T follicular helper cell (primary cell): Measurements from ENCODE around the gene CAPN15.

ENCODE experiments used
- DNase-seq: peaks from one replicate; pipeline ENCODE4 v3.0.0-alpha.2; 2020; ENCODE audit warnings: low read depth

Gene CAPN15

DNA sequence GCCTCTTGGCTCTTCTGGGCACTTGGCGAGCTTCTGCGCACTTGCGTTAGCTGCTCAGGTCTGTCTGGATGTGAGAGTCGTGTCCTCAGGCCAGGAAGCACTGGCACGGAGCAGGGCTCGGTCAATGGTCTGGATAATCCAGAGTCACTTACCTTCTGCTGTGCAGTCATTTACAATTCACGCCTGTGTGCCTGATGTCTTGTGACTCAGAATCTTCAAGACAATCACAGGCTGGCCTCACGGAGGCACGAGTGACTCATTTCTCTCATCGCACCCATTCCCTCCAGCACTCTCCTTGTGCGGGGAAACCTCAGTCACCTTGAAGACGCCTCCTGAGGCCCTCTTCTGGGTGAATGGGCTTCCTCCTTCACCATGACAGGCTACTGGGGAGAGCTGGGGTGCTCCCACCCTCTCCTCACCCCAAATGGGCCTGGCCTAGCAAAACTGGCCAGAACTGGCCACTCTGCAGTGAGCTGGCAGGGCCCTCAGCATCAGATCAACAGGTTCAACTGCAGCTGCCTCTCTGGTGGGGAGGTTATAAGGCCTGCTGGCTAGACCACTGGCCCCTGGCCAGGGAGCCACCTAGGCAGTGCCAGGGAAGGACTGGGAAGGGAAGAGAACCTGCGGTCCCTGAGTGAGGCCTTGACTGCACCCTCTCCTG, 1.9 kb upstream of the CAPN15 start:
- DNase-seq, result no peak

DNA sequence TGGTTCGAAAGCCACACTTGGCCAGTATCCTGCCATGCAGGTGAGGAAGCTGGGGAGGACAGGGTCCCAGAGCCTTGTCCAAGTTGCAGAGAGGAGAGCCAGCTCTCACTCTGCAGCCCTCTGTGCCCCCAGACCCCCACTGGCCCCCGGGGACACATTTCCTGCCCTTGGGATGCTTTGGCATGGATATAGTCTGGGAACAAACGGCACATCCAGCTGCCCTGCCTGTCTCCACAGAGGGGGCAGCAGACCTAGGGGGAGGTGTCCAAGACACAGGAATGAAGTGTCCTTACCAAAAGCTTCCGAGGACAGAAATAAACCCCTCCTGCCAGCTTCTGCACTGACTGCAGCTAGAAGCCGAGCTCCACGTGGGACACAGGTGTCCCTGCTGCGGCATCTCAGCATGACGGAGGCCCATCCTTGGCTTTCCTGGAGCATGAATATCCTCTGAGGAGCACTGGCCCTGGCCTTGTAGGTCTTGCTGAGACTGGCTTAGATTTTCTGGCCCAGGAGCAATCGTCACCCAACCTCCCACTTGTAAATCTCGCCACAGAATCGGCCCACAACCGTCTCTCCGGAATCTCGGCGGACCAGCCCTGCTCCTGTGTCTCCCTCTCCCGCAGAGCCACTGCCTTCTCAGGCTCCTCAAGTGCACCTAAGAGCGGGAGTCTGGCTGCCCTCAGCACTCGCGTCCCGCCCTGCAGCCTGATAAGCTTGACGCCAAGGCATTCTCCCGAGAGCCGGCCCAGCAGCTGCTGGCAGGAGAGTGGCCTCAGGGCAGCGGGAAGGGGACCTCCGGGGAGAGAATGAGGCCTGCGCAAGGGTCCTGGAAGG, 1.1 kb upstream of the CAPN15 start:
- no peak for DNase-seq

DNA sequence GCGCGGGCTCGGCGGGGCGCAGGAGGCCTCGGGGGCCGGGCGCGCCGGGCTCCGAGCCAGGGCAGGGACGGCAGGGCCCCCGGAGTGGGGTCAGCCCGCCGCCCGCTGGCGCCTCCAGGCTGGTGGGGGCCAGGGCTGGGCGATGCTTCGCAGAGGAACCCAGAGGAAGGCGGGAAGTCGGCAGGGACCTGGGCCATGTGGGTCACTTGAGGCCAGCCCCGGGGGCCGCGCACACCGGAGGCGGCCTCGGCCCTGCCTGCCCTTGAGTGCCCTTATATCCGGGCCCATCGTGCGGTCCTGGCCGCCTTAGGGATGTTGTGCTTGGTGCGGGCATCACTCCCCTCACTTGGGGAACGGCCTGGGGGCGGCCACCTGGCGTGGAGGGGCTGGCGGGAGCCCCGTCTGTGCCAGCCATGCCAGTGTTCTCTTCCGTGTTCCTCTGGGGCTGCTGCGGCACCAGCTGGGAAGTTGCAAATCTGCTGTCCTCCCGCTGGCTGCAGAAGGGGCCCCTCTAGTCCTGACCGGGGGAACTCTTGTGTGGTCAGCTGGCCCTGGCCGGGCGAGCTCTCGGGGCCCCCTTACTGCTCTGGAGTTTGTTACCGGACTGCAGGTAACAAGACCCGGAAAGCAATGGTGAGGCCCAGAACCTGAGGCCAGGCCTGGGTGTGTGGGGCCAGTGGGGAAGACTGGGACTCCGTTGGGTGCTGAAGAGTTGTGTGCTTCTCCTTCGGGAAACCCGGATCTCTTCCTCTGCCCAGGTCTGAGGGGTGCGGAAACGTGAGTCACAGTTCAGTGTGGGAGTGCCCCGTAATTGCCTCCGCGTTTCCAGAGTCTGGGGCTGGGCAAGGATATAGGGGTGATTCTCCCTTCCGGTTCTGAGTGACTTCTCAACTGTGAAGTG, 849 bp downstream of the CAPN15 start:
- no peak for DNase-seq

DNA sequence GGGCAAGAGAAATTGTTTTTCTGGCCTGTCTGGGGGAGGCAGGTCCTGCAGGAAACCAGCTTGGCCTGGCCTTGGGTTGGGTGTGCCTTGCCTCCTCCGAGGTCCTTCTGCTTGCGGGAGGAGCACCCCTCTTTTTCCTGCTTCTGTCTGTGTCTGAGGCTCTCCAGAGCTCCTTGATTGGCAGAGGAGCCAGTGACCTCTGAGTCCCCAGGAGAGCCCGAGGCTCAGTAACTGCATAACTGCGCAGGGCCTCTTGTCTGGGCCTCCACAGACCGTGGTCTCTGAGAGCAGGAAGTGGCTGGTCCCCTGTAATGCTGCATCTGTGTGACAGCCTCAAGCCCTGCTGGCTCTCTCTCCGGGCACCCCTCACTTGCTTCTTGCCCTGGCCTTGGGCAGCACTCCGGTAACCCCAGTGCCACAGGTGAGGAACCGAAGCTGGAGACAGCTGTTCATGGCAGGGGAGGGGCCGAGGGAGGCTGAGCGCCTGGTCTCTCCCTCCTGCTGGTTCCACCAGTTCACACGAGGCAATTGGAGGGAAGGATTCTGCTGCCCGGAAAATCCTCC, 1.6 kb downstream of the CAPN15 start:
- no peak for DNase-seq

DNA sequence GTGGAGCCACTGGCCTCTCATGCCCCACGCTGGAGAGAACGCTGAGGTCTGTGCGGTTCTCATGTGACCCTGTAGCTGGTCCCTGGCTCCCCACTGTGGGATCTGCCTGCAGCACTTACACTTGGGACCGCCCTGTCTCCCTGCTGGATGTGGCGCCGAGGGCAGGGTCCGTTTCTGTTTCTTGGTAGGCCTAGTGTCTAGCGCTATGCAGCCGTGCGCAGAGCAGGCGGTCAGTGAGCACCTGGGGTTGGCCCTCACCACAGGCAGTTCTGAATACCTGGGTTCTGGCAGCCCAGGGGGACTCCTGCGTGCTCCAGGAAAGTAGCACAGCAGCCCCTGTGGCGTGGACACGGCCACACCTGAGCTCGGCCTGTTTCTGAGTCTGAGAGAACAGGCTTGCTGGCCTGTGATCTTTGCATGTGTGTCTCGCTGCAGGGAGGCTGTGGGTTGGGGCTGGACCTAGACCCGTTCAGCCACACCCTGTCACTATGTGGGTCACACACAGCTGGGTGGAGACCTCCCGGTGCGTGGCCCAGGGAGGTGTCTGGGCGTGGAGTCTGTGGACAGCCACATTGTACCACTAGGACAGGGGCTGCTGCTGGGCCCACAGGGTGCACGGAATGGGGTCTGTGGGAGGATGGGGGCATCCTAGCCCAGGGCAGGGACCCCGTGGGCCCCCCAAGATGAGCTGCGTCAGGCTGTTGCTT, 2.8 kb downstream of the CAPN15 start:
- DNase-seq, result no peak

DNA sequence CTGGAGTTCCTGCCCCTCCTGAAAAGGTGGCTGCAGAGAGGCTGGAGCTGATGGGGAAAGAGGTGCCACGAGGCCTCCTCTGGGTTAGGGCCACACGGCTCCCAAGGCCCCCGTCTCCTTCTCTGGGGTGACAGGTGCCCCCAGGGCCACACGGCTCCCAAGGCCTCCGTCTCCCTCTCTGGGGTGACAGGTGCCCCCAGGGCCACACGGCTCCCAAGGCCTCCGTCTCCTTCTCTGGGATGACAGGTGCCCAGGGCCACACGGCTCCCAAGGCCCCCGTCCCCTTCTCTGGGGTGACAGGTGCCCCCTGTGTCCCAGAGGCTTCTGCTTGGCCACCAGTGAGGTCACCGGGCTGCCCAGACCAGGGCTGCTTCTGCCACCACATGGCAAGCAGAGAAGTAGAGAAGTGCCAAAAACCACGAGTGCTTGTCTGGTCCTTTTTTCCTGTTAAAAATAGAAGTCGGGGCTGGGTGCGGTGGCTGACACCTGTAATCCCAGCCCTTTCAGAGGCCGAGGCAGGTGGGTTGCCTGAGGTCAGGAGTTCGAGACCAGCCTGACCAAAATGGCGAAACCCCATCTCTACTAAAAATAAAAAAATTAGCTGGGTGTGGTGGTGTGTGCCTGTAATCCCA, 4.1 kb downstream of the CAPN15 start:
- no peak for DNase-seq

DNA sequence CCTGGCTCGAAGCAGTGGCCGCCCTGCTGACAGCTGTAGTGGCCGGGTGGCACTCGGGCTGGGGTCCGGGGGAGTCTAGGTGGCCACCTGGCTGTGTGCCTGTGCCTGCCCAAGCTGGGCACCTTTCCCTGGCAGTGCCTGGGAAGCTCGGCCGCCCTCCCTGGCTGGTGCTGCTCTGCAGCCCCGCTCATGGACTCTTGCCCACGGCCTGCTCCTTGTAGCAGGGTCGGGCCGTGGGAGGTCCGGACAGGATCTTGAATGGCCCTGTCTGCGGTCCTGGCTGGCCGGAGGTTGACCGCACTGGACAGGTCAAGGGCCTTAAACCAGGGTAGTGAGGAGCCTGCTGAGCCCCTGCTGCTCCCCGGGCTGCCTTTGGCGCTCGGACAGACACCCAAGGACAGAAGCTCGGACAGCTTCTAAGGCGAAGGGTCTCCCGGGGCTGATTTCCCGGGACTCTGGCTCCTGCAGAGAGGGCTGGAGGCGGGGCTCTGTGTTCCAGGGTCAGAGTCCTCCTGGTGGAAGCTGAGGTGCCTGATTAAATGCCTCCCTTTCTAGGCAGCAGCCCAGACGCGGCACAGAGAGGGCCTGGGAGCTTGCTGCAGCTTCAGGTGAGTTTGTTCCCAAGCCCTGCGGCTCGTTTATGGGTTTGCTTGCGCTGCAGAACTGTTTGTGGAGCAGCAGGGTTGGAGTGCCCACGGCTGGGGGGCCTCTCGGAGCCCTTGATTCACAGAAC, 6.0 kb downstream of the CAPN15 start:
- no peak for DNase-seq

DNA sequence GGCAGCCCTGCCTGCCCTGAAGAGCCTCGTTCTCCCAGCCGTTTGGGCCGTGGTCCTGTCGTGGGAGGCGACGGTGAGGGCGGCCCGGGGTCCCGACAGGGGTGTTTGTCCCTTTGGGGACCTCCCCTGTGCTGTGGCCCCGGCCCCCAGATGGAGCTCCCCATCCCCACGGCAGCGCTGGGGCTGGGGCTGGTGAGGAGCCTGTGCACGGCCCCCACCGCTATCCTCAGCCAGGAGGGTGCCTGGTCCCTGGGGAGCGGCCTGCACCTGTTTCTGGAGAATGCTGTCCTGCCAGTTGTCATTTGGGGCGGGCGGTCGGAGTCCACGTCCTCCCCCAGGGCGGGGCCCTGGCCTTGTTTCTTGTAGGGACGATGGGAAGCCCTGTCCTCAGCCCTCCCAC, 6.6 kb downstream of the CAPN15 start:
- DNase-seq, result no peak

DNA sequence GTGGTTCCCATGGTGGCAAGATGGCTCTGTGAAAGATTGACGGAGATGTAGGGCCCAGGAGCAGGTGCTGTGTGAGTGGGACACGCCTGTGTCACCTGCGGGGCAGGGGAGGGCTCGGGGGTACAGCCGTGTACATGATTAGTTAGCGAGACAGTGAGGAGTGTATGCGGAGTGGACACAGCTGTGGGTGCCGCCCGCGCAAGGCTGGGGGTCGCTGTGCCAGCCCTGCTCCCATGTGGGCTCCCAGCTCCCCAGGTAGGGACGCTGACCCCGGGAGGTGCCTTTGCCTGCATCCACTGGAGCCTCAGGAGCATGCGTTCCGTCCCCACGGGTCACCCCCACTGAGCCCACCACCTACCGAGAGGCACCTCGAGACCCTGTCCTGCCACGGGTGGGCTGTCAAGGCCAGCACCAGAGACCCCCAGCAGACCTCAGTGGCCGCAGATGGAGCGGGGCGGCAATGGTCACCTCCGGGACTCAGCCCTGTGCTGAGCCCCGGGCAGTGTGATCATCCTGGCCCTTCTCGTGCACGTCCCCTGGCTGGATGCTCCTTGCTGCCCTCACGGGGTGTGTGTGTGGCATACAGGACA, 7.4 kb downstream of the CAPN15 start:
- no peak for DNase-seq

DNA sequence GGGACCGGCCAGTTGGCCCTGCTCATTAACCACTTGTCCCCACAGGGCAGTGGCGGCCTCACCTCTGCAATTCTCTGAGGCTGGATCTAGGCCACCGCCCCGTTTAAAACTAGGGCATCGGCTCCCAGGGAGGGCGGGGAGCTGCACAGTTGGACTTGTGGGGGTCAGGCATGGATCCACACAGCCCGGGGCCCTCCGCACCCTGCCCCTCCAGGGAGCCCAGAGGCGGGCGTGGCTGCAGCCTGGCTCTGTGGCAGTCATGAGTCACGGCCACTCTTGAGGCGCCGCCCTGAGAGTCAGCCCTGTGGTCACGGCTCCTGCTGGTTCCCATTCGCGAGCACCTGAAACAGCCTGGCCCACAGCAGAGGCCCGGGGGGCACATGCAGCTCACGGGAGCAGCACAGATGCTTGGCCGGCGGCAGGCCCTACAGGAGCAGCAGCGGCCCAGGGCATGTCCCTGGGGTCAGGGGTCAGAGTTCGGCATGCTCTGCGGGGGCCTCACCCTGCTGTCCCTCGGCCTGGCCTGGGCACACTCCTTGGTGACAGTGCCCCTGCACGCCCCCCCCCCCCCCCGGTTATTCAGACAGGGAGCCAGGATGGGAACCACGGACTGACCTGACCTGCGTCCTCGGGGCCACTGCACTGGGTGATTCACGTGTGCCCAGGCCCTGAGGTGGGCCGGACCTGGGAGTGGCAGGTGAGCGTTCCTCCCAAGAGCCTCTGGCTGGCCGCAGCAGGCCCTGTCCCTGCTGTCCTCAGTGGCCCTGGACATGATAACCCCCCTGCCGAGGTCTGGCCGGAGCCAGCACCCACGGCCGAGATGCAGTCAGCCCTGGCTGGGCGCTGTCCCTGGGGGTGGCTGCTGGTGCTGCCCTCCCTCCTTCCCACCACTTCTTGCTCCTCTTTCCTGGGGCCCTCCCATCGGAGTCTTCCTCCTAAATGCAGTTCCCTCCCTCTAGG, 8.2 kb downstream of the CAPN15 start:
- no peak for DNase-seq

DNA sequence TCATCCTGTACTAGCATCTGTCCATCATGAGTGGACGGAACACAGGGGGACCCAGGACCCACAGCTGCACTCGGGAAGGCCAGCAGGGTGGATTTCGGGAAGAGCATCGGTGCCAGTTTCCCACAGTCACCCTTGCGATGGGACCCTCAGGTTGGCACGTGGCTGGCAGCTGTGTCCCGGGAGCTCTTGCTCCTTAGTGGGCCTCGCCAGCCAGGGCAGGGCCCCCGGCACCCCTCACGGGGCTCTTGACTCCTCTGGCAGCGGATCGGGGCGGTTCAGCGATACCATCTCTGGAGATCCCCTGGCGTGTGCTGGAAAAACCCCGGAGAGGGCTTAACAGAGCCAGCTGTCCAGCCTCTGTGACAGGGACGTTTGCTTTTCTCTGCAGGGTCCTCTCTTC, 9.2 kb downstream of the CAPN15 start:
- DNase-seq, result no peak

DNA sequence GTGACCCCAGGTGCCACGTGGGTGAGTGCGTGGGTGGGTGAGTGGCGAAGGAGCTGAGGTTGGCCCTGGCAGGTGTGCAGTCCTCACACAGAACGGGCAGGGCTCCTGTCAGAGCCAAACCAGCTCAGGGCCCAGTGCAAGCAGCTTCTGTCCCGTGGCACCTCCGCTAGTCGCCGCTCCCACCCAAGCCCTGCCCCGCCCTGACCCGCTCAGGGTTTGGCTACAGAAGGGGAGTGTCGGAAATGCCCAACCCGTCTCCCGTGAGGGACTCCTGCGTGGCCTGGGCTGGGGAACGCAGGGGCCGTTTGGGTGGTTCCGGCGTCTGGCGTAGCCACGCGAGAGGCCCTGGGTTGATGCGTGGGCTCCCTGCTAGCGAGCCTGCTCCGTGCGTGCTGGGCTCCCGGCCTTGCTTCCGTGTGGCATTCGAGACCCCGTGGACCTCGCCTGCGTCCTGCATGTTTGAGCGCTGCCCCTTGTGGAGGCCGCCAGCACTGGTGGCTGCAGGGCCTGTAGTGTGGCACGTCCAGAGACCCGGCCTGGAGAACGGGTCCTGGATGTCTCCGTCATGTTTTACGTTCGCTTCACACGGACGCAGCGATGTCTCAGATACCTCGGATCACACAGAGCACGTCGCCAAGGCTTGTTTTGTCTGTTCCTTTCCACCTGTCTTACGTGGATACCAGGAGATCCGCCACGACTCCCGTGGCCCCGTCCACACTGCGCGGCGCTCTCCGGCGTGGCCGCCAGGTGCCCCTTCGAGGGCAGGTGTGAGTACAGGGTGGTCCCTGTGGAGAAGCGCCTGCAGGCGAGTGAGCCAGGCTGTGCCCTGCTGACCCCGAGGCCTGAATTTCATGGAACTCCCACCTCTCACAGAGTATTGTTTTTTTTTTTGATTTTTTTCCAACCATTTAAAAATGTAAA, 10.2 kb downstream of the CAPN15 start:
- DNase-seq, result no peak

DNA sequence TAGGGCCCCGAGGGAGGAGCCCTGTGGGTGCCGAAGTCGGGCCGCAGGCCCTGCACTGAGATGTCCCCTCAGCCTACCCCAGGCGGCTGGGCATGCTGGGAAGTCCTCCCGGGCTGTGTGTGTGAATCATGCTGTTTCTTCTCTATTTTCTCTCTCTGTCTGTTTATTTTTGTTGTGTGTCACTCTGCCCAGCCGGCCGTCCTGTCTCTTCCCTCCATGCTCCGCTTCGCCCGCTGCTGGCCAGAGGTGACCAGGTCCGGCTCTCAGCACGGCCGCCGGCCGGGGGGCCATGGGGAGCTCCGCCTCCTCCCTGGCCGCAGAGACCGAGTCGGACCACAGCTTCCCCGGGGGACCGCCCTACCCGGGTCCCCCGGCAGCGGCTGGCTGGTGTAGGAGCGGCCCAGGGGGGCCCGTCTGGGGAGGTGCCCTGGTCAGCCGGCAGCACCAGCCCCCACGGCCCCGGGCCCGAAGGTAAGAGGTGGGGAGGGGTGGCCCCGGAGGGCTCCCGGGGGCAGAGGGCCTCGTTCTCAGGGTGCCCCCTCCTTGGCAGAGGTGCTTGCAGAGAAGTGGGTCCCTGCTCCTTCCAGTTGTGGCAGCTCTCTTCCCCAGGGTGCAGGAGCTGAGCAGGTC, 12.5 kb downstream of the CAPN15 start:
- no peak for DNase-seq

DNA sequence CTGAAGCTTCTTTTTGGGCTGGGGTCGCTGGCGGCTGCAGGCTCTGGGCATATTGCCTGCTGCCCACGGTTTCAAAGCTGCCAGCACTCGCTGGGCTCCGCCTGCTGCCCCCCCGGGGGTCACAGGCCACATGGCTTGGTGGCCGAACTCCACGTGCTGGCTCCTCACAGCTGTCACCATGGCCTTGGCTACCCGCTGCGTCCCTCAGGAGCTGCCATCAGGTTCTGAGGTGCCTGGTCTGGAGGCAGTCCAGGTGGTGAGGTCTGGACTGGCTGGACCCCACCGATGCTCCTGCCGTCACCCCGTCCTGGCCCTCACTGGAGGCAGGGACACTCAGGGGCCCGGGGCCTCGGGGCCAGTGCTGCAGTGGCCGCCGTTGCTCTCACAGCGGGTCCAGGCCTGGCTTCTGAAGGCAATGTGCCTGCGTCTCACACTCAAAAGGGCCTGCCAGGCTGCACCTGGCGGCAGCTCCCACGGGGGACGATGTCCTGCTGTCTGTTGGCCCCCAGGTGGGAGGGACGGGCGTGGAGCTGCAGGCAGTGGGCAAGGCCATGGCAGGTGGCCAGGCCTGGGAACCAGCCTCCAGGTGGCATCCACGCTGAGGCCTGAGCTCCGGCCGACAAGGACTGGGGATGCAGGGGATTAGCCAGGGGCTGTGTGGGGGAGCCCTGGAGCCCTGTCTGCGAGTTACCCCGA, 13.3 kb downstream of the CAPN15 start:
- DNase-seq, result no peak

DNA sequence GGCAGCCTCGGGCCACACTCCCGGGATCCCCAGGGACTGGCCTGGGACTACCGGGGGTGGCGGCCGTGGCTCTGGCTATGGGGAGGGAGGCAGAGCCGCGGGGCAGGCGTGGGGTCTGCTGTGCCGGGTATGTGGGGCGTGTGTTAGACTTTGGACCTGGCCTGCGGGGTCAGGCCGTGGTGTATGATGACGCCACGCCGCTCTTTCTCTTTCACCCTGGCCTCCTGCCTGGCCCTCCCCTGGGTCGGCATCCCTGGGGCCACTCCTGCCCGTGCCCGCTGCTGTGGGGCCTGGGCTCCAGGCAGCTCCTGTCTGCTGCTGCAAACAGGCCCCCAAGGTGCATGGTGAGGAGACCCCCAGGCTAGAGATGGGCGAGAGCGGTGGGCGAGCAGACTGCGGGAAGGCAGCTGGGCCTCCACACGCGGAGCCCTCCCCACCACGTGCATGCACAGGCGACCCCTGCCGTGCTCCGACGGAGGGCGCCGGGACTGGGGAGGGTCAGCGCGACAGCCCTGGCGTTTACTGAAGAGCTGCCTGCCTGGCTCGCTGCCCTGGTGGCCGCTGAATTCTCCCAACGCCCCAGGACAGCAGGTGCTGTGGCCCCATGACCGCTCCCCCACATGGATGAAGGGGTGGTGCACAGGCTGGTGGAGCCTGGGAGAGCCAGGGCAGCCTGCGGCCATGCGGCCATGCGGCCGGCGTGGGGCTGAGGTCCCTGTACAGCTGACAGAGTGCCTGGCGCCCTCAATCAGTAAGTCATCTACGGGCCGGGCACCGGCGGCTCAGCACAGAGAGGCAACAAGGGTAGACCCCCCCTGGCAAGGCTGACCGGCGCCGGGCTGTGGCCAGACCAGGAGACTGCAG, 16.0 kb downstream of the CAPN15 start:
- DNase-seq, result no peak

DNA sequence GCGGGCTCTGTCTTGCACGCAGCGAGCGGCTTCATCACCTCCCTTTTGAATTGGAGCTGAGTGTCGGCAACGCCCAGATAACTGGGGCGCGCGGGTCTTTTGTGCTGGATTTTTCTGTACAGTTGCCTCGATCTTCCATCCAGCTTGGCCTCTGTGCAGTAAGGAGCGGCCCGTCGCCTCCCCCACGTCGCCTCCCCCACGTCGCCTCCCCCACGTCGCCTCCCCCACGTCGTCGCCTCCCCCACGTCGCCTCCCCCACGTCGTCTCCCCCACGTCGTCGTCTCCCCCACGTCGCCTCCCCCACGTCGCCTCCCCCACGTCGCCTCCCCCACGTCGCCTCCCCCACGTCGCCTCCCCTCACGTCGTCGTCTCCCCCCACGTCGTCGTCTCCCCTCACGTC, 17.0 kb downstream of the CAPN15 start:
- no peak for DNase-seq
